Common myeloid progenitor, CD34-positive (primary cell): ENCODE data around the gene DNAJB13.
"Not testable (repeated sequence)": the region's sequence is repeated elsewhere in the genome, so short reads cannot be mapped to it uniquely, and the experiment has no call there.

ENCODE experiments used
- CTCF ChIA-PET: fragments of 350-600 bp; sonication (Branson Sonifier 250); formaldehyde crosslinking; loops from one replicate; lab custom pipeline; 2021; ENCODE audit warnings: antibody characterized with exemption; lab: Charles Lee
- POLR2A ChIA-PET: fragments of 350-600 bp; sonication (Branson Sonifier 250); formaldehyde crosslinking; loops from one replicate; lab custom pipeline; 2021; ENCODE audit warnings: antibody characterized with exemption; lab: Charles Lee
- DNase-seq, 3 donors: peaks; one replicate each; pipeline versions ENCODE4 v3.0.0 to v3.0.0-alpha.2; 2013
- H3K27ac ChIP-seq, 2 experiments: 1 replicate in 1 of 2; 2 replicates in 1 of 2; pipeline ENCODE4 v1.7.0; 2013; ENCODE audit warnings: inconsistent platforms in 2 of 2, low read length in 2 of 2, mild to moderate bottlenecking in 2 of 2, low read depth in 1 of 2, moderate library complexity in 1 of 2; ENCODE audit not compliant: severe bottlenecking in 2 of 2, insufficient read depth in 1 of 2, poor library complexity in 1 of 2
- H3K27me3 ChIP-seq, 5 experiments: replicated peaks in 2 of 5; 1 replicate in 3 of 5; 2 replicates in 2 of 5; pipeline versions ENCODE4 v1.6.1 to v1.7.0; 2013; ENCODE audit warnings: low read length in 4 of 5, mild to moderate bottlenecking in 2 of 5, moderate library complexity in 2 of 5, inconsistent platforms in 1 of 5; ENCODE audit not compliant: insufficient read depth in 5 of 5, control insufficient read depth in 4 of 5
- H3K36me3 ChIP-seq, 4 experiments: 1 replicate in 2 of 4; 2 replicates in 2 of 4; pipeline versions ENCODE4 v1.6.1 to v1.7.0; 2013; ENCODE audit warnings: low read length in 3 of 4, control low read depth in 1 of 4, mild to moderate bottlenecking in 1 of 4; ENCODE audit not compliant: control insufficient read depth in 4 of 4, insufficient read depth in 4 of 4
- H3K4me1 ChIP-seq, 4 experiments: 1 replicate in 3 of 4; 2 replicates in 1 of 4; pipeline versions ENCODE4 v1.6.1 to v1.7.1; 2013; ENCODE audit warnings: low read length in 3 of 4, mild to moderate bottlenecking in 3 of 4, control low read depth in 1 of 4, inconsistent platforms in 1 of 4, moderate library complexity in 1 of 4; ENCODE audit not compliant: control insufficient read depth in 4 of 4, insufficient read depth in 4 of 4; ENCODE audit errors: control extremely low read depth in 1 of 4
- H3K4me3 ChIP-seq, 7 experiments: 1 replicate in 4 of 7; 2 replicates in 3 of 7; pipeline versions ENCODE4 v1.5.1 to v1.7.0; 2013; ENCODE audit warnings: mild to moderate bottlenecking in 7 of 7, low read length in 6 of 7, moderate library complexity in 6 of 7, inconsistent platforms in 2 of 7, low read depth in 2 of 7, control low read depth in 1 of 7; ENCODE audit not compliant: insufficient read depth in 4 of 7, control insufficient read depth in 1 of 7; ENCODE audit errors: extremely low read depth in 1 of 7
- H3K9me3 ChIP-seq, 5 experiments: 1 replicate in 4 of 5; 2 replicates in 1 of 5; pipeline versions ENCODE4 v1.6.1 to v1.7.1; 2013; ENCODE audit warnings: low read length in 4 of 5, mild to moderate bottlenecking in 2 of 5, inconsistent platforms in 1 of 5, low read depth in 1 of 5, moderate library complexity in 1 of 5; ENCODE audit not compliant: control insufficient read depth in 4 of 5, insufficient read depth in 2 of 5; ENCODE audit errors: control extremely low read depth in 1 of 5
- WGBS: methylation state at CpG from one replicate; pipeline ENCODE4 v1.1.5; 2013; ENCODE audit not compliant: insufficient coverage; 5-methylcytosine and 5-hydroxymethylcytosine counted together

Gene DNAJB13

DNA sequence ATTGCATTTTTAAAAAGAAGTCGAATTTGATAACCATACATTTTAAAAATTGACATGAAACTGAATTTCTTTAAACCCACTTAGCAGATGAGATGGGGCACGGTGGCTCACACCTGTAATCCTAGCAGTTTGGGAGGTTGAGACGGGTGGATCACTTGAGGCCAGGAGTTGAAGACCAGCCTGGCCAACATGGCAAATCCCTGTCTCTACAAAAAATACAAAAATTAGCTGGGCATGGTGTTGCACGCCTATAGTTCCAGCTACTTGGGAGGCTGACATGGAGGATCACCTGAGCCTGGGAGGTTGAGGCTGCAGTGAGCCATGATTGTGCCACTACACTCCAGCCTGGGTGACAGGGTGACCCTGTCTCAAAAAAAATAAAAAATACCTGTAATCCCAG, 34.8 kb downstream of the DNAJB13 start:
- H3K4me3 ChIP-seq, H3K27ac ChIP-seq, H3K9me3 ChIP-seq, DNase-seq, H3K27me3 ChIP-seq, POLR2A ChIA-PET: not testable (repeated sequence)
- CTCF ChIA-PET: interaction anchor here (1.0 kb wide), 1 partner anchor 34 kb away, joined by 3 read pairs; no protein-coding TSS in a partner anchor
- WGBS: 100% methylated on average over 4 of the region's 4 CpGs
- Histone ChIP-seq H3K36me3 (peaks cover 0 to 10% (median 6%) of the 10 kb centered on the region in 4 experiments), H3K4me1 (peaks cover 9 to 36% (median 28%) of the 10 kb centered on the region in 4 experiments)

GRCh38 chr11:73988227-73988626, 37.4 kb downstream of the DNAJB13 start:
- no peak overlapping the region for H3K27ac ChIP-seq
- H3K4me1 ChIP-seq: peaks cover 2 to 16% (median 16%) of the 10 kb centered on the region in 4 experiments
- H3K27me3 ChIP-seq: no peaks in the 10 kb centered on the region
- H3K36me3 ChIP-seq: no peaks in the 10 kb centered on the region
- no peak overlapping the region for H3K4me3 ChIP-seq
- no peak for DNase-seq
- CTCF ChIA-PET: interaction anchor here (1.2 to 1.8 kb wide), 2 partner anchors 16 to 22 kb away, joined by 3 to 5 read pairs; no protein-coding TSS in a partner anchor
- WGBS: 96% methylated on average over 3 of the region's 7 CpGs
- POLR2A ChIA-PET: no interaction called here
- H3K9me3 ChIP-seq: no peaks in the 10 kb centered on the region

DNA sequence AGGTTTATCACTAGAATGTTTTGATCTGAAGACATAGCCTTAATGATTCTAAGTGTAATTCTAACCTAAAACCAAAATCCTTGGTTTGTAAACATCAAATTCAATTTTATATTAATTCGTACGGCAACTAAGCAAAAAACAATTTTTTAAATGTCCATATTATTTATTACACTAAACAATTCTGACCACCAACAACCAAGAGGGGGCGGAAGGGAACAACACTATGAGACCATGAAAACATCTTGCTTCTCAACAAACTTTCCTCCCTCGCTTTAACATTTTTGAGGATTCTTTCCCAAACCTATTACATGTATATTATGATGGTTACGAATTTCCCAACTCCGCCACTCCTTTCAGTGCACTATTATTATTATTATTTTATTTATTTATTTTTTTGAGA, 38.3 kb downstream of the DNAJB13 start:
- peaks cover 0 to 7% (median 7%) of the 10 kb centered on the region in 4 experiments for H3K4me1 ChIP-seq
- H3K27me3 ChIP-seq: no peaks in the 10 kb centered on the region
- no peak overlapping the region for H3K4me3 ChIP-seq
- WGBS: no CpG with 5 or more reads among the region's 6 CpGs
- no peak for DNase-seq
- no peak overlapping the region for H3K27ac ChIP-seq
- H3K9me3 ChIP-seq: no peaks in the 10 kb centered on the region
- ChIA-PET CTCF (no interaction called here), POLR2A (no interaction called here)
- no peaks in the 10 kb centered on the region for H3K36me3 ChIP-seq

- H3K36me3 ChIP-seq: no peaks in the 10 kb centered on the region
- peaks cover 4 to 15% (median 8%) of the 10 kb centered on the region in 4 experiments for H3K4me1 ChIP-seq
- no peak for DNase-seq
- WGBS: 100% methylated on average over 1 of the region's 2 CpGs
- H3K4me3 ChIP-seq: no peak overlapping the region
- H3K27ac ChIP-seq: no peak overlapping the region
- CTCF ChIA-PET: interaction anchor here (1.9 kb wide), 1 partner anchor 12 kb away, joined by 4 read pairs; no protein-coding TSS in a partner anchor
- H3K9me3 ChIP-seq: no peaks in the 10 kb centered on the region
- no peaks in the 10 kb centered on the region for H3K27me3 ChIP-seq
- POLR2A ChIA-PET: interaction anchor here (0.6 kb wide), 1 partner anchor 25 kb away, joined by 3 read pairs; no protein-coding TSS in a partner anchor
Measured at GRCh38 chr11:73990730-73991129, 39.9 kb downstream of the DNAJB13 start.

DNA sequence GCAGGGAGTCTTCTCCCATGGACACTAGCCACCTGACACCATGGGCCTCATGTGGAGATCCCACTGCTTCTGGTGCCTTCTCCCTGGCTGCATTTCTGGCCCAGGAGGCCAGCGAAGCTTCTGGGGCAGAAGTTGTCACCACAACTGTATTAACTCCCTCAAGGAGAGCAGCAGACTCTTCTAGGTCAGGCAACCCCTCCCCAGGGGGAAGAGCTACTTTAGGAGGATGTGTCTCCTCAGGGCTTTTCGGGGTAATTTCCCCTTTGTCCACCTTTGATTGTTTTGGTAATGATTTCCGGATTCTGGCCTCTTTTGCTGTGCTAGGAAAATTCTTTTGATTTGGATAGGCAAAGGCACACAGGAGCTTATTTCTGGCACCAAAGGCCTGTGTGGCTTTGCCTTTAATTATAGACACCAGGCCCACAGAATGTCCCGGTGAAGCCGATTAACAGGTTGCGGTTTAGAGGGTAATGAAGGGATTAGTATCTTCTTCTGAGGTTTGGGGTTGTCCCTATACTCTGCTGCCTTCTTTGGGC, 40.7 kb downstream of the DNAJB13 start:
- ChIA-PET CTCF (interaction anchor here (0.9 to 1.9 kb wide), 2 partner anchors 11 kb away, joined by 3 to 4 read pairs; no protein-coding TSS in a partner anchor), POLR2A (interaction anchor here (0.5 to 0.6 kb wide), 3 partner anchors 12 to 1907 kb away, joined by 3 read pairs; no protein-coding TSS in a partner anchor)
- 86% methylated on average over 1 of the region's 6 CpGs for WGBS
- Histone ChIP-seq H3K4me1 (peaks cover 4 to 19% (median 10%) of the 10 kb centered on the region in 4 experiments), H3K4me3 (no peak overlapping the region), H3K27me3 (no peaks in the 10 kb centered on the region), H3K27ac (no peak overlapping the region), H3K36me3 (no peaks in the 10 kb centered on the region), H3K9me3 (no peaks in the 10 kb centered on the region)
- DNase-seq: no peak

- peak; percentile 70 to 94 (median 91) for DNase-seq
- peaks cover 4 to 19% (median 10%) of the 10 kb centered on the region in 4 experiments for H3K4me1 ChIP-seq
- H3K9me3 ChIP-seq: no peaks in the 10 kb centered on the region
- peak overlapping the region; percentile 85 to 90 for H3K27ac ChIP-seq
- no CpG with 5 or more reads among the region's 2 CpGs for WGBS
- no peaks in the 10 kb centered on the region for H3K36me3 ChIP-seq
- no peaks in the 10 kb centered on the region for H3K27me3 ChIP-seq
- no peak overlapping the region for H3K4me3 ChIP-seq
- ChIA-PET POLR2A (interaction anchor here (1.5 to 2.1 kb wide), 2 partner anchors 12 to 19 kb away, joined by 4 to 14 read pairs; partner anchors contain the start of gene UCP2), CTCF (interaction anchor here (0.6 to 1.2 kb wide), 4 partner anchors 11 to 587 kb away, joined by 3 to 5 read pairs (median 4); no protein-coding TSS in a partner anchor)
Measured at GRCh38 chr11:73995247-73995646, 44.4 kb downstream of the DNAJB13 start.

DNA sequence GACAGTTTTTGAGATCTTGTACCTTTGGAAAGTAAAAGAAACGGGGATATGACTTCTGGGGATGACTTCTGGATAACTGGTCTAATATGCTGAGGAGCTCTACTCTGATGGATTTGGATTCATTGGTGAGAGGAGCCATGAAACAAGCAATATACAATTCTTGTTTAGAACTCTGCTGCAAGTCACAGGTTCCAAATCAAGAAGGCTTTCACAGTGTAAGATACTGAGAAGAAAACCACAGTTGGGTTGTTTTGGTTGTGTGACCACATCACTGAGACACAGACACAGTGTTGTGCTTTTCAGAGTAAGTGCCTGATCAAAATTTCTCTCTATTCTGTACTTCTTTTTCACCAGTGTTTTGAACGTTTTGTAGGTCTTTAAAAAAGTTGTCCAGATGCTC, 44.9 kb downstream of the DNAJB13 start:
- peak in 2 of 3 donors; percentile 52 to 63 for DNase-seq
- Histone ChIP-seq H3K4me3 (no peak overlapping the region), H3K27ac (peak overlapping the region; percentile 85 to 90)

More for the DNA sequence above, 44.9 kb downstream of the DNAJB13 start:
- POLR2A ChIA-PET: interaction anchor here (0.5 to 2.1 kb wide), 2 partner anchors 12 to 21 kb away, joined by 3 to 14 read pairs; partner anchors contain the start of gene UCP2
- H3K9me3 ChIP-seq: no peaks in the 10 kb centered on the region
- peaks cover 4 to 19% (median 10%) of the 10 kb centered on the region in 4 experiments for H3K4me1 ChIP-seq
- no peaks in the 10 kb centered on the region for H3K27me3 ChIP-seq
- peaks cover 0 to 1% (median 0%) of the 10 kb centered on the region in 4 experiments for H3K36me3 ChIP-seq
- 100% methylated on average over 2 of the region's 2 CpGs for WGBS
- CTCF ChIA-PET: interaction anchor here (0.6 kb wide), 1 partner anchor 587 kb away, joined by 3 read pairs; no protein-coding TSS in a partner anchor
